Motor neuron (in vitro differentiated cells): ENCODE data around the gene GRSF1. TPM values are rescaled to one million over a fixed set of nuclear protein-coding genes. Genes with fewer than 3 reads are reported as not detected.
"Not testable (repeated sequence)": the region's sequence is repeated elsewhere in the genome, so short reads cannot be mapped to it uniquely, and the experiment has no call there.

ENCODE experiments used
- ATAC-seq, 8 experiments: fragments of 200-7000 bp; cut with Tn5 transposase; replicated peaks in 6 of 8; 2 replicates each; pipeline ENCODE4 v1.8.0; 2021; ENCODE audit warnings: mild to moderate bottlenecking in 8 of 8, moderate library complexity in 8 of 8
- H3K27ac ChIP-seq, 2 donors: fragments of 250-450 bp; sonication (Bioruptor Pico); 2 replicates each; pipeline ENCODE4 v1.9.0; 2021; ENCODE audit warnings: antibody characterized with exemption in 2 of 2, mild to moderate bottlenecking in 2 of 2, moderate library complexity in 1 of 2
- H3K4me1 ChIP-seq, 2 donors: fragments of 250-450 bp; sonication (Bioruptor Pico); replicated peaks in 1 of 2; 2 replicates each; pipeline ENCODE4 v1.6.1; 2021; ENCODE audit warnings: antibody characterized with exemption in 2 of 2, mild to moderate bottlenecking in 2 of 2, moderate library complexity in 1 of 2
- H3K4me3 ChIP-seq, 5 donors: fragments of 250-450 bp; sonication (Bioruptor Pico); 2 replicates each; pipeline ENCODE4 v1.9.0; 2021; ENCODE audit warnings: antibody characterized with exemption in 5 of 5, mild to moderate bottlenecking in 5 of 5, moderate library complexity in 4 of 5
- WGBS, 10 experiments: fragments of 450-650 bp; shearing (Covaris generic); methylation state at CpG; one replicate each; pipeline ENCODE4 v1.0.0; 2022; 5-methylcytosine and 5-hydroxymethylcytosine counted together
- in situ Hi-C, 9 experiments: fragments of 400-800 bp; cut with MboI; loops; one replicate each; pipeline ENCODE4 v1.15.0; 2021; ENCODE audit warnings: low sequenced_read_pairs in 9 of 9, low pct_unique_long_range_greater_than_20kb in 2 of 9; ENCODE audit not compliant: unreplicated experiment in 9 of 9
- total RNA-seq, 8 experiments: library from RNA; unstranded; fragments of 300-600 nt; gene quantifications; 2 replicates each; pipeline versions ENCODE4 v1.2.3 to v1.2.4, GENCODE V29; 2022

Gene GRSF1
- total RNA-seq, 8 experiments from 2014 or later: 43.0 to 99.5 (median 66.4) TPM

DNA sequence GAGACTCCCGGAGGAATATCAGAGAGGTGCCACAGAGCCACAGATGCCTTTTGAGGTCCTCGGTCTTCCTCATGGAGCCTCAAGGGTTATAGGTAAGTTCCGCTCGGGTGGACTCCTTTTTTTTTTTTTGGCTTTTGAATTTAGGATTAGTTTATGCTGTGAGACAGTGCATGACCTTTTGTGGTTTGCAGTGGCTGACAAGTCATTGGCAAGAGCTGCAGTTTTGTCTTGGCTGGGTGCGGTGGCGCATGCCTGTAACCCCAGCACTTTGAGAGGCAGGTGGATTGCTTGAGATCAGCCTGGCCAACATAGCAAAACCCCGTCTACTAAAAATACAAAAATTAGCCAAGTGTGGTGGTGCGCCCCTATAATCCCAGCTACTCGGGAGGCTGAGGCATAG, 4.5 kb upstream of the GRSF1 start:
- 60 to 100% (median 93%) methylated on average over 1 to 9 of the region's 9 CpGs for WGBS, 10 experiments
- ATAC-seq: no peak
- in situ Hi-C loops: no loop called here

DNA sequence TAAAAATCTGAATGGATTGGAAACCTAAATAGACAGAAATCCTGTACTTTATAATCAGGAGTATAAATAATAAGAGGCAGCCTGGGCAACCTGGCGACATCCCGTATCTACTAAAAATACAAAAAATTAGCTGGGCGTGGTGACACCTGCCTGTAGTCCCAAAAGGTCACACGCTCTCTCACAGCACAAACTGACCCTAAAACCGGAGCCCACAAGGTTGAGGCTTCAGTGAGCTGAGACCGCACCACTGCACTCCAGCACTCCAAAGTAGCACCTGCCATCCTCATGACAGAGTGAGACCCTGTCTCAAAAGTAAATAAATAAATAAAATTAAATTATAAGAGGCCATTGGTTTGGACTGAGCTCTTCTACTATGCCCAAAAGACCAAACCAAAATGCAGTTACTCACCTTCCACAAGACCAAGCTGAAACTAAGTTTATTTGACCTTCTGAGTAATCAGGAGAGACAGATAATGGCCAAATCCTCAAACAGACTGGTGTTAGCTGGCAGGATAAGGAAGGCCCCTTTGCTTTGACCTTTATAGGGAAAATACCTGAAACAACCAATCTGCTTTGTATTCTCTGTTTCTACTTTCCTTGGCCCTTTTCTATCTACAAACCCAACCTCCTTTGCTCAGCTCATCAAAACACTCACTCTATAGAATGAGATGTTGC, 3.2 kb upstream of the GRSF1 start:
- H3K4me1 ChIP-seq: no peaks in the 10 kb centered on the region
- in situ Hi-C loops: no loop called here
- H3K4me3 ChIP-seq: no peak overlapping the region
- no peak overlapping the region for H3K27ac ChIP-seq
- ATAC-seq: no peak
- 70 to 100% (median 91%) methylated on average over 2 to 6 of the region's 6 CpGs; no CpG with 5 or more reads in 4 of the 10 experiments for WGBS, 10 experiments

More for the DNA sequence above, 4.5 kb upstream of the GRSF1 start:
- no peak overlapping the region for H3K27ac ChIP-seq
- no peaks in the 10 kb centered on the region for H3K4me1 ChIP-seq
- H3K4me3 ChIP-seq: no peak overlapping the region

DNA sequence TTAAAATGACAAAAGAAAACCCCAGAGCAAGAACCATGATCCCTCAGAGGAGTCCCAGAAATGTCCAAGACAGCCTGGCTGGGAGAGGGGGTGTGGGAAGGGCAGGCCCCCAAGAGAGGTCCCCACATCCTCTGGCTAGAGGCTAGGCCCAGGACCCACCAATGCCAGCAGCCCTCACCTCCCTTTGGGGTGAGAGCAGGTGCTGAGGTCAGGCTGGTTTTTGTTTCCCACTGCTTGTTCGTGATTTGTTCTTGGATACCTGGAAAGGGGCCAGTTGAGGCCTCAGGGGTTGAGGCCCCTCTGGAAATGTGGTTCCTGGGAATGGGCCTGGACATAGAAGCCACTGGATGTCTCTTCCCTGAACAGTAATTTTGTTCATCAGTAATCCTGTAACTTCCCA, 2.3 kb upstream of the GRSF1 start:
- in situ Hi-C loops: no loop called here
- no peak overlapping the region for H3K27ac ChIP-seq
- WGBS, 10 experiments: 67 to 100% (median 83%) methylated on average over 1 of the region's 1 CpG; no CpG with 5 or more reads in 6 of the 10 experiments

DNA sequence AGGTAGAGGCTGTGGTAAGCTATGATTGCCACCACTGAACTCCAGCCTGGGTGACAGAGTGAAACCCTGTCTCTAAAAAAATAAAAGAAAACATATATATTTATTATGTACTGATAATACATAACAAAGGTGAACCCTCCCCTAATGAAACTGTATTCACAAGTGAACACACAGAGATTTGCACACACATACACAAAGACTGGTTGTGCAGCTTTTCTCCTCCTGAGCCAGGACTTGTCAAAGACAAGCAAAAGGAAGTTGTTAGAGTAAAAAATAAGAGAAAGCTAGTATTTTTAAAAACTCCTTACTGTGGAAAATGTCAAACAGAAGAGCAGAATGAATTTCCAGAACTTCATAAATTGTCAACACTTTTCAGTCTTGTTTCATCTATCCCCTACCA, 1.5 kb upstream of the GRSF1 start:
- Histone ChIP-seq H3K27ac (no peak overlapping the region), H3K4me3 (no peak overlapping the region), H3K4me1 (peaks cover 2 to 10% of the 10 kb centered on the region in 2 donors)
- ATAC-seq: no peak
- in situ Hi-C loops: no loop called here

More for the DNA sequence above, 2.3 kb upstream of the GRSF1 start:
- Histone ChIP-seq H3K4me1 (peaks cover 2 to 4% of the 10 kb centered on the region in 2 donors), H3K4me3 (no peak overlapping the region)
- no peak for ATAC-seq

DNA sequence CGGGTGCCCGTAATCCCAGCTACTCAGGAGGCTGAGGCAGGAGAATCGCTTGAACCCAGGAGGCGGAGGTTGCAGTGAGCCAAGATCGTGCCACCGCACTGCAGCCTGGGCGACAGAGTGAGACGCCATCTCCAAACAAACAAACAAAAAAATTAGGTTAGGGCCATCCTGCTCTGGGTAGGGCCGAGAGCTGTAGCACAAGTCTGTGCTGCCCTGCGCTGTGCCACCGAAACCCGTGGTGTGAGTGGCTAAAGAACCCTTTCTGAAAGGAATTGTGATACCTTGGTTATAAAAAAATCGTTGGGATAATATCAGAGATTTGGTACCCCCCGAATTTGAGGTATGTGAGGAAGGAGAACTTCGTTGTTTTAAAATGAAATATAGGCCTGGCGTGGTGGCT, 941 bp upstream of the GRSF1 start:
- H3K27ac ChIP-seq, H3K4me3 ChIP-seq, in situ Hi-C loops, ATAC-seq, H3K4me1 ChIP-seq: not testable (repeated sequence)
- WGBS, 10 experiments: 89 to 100% (median 91%) methylated on average over 3 to 5 of the region's 16 CpGs; no CpG with 5 or more reads in 5 of the 10 experiments

- in situ Hi-C loops, ATAC-seq: not testable (repeated sequence)
These were observed 447 bp upstream of the GRSF1 start for GRCh38 chr4:70840137-70840536.

GRCh38 chr4:70838666-70839588, 763 bp downstream of the GRSF1 start:
- peak overlapping the region; percentile 66 to 97 (median 80) for H3K4me3 ChIP-seq
- peaks cover 2 to 10% of the 10 kb centered on the region in 2 donors for H3K4me1 ChIP-seq
- ATAC-seq: peak; percentile 72 to 79 (median 76)
- in situ Hi-C loops: no loop called here
- WGBS, 10 experiments: 0 to 3% (median 0%) methylated on average over 1 to 31 of the region's 80 CpGs; no CpG with 5 or more reads in 1 of the 10 experiments
- H3K27ac ChIP-seq: peak overlapping the region; percentile 80 to 81

More at GRCh38 chr4:70840137-70840536, 447 bp upstream of the GRSF1 start:
- not testable (repeated sequence) for H3K4me3 ChIP-seq, H3K27ac ChIP-seq, H3K4me1 ChIP-seq
- 100% methylated on average over 3 of the region's 20 CpGs; no CpG with 5 or more reads in 9 of the 10 experiments for WGBS, 10 experiments

GRCh38 chr4:70838204-70838603, 1.5 kb downstream of the GRSF1 start:
- ATAC-seq: peak in 2 of 8 experiments; percentile 1 to 3
- Histone ChIP-seq H3K27ac (no peak overlapping the region), H3K4me1 (peaks cover 2 to 10% of the 10 kb centered on the region in 2 donors), H3K4me3 (peak overlapping the region; percentile 66 to 97 (median 80))
- in situ Hi-C loops: no loop called here
- 0 to 10% (median 0%) methylated on average over 1 to 2 of the region's 4 CpGs; no CpG with 5 or more reads in 2 of the 10 experiments for WGBS, 10 experiments

DNA sequence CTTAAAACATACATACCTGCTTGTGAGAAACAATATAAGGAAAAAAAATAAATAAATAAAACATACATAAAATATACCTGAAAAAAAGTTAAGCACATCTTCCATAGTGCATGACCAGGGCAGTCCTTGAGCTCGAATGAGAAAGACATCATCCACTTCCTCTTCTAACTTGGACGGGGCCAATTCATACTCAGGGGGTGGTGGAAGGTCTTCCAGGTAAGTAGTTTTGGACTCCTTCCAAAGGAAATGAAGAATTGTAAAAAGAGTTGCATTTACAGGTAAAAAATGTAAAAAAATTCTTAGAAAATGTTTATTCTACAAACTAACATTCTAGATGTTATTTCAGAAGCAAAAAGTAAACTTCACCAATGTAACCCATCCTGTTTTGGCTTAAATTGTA, 3.6 kb downstream of the GRSF1 start:
- H3K27ac ChIP-seq: no peak overlapping the region
- no peak for ATAC-seq
- 90 to 100% (median 95%) methylated on average over 1 to 2 of the region's 2 CpGs; no CpG with 5 or more reads in 3 of the 10 experiments for WGBS, 10 experiments
- H3K4me1 ChIP-seq: peaks cover 2 to 10% of the 10 kb centered on the region in 2 donors
- in situ Hi-C loops: no loop called here
- H3K4me3 ChIP-seq: no peak overlapping the region

- in situ Hi-C loops: no loop called here
- 83 to 100% (median 100%) methylated on average over 1 of the region's 1 CpG; no CpG with 5 or more reads in 1 of the 10 experiments for WGBS, 10 experiments
- Histone ChIP-seq H3K4me3 (no peak overlapping the region), H3K4me1 (peaks cover 2 to 10% of the 10 kb centered on the region in 2 donors), H3K27ac (no peak overlapping the region)
- ATAC-seq: peak in 2 of 8 experiments; percentile 28 to 61
These were observed 6.0 kb downstream of the GRSF1 start for GRCh38 chr4:70833675-70834074.

GRCh38 chr4:70831293-70831692, 8.4 kb downstream of the GRSF1 start:
- 89 to 100% (median 100%) methylated on average over 1 to 4 of the region's 4 CpGs; no CpG with 5 or more reads in 1 of the 10 experiments for WGBS, 10 experiments
- Histone ChIP-seq H3K27ac (no peak overlapping the region), H3K4me1 (no peaks in the 10 kb centered on the region), H3K4me3 (no peak overlapping the region)
- ATAC-seq: no peak
- in situ Hi-C loops: no loop called here

GRCh38 chr4:70830054-70830453, 9.6 kb downstream of the GRSF1 start:
- no peak overlapping the region for H3K4me3 ChIP-seq
- no peaks in the 10 kb centered on the region for H3K4me1 ChIP-seq
- ATAC-seq: no peak
- H3K27ac ChIP-seq: no peak overlapping the region
- in situ Hi-C loops: no loop called here
- 89 to 100% (median 96%) methylated on average over 1 to 9 of the region's 9 CpGs; no CpG with 5 or more reads in 2 of the 10 experiments for WGBS, 10 experiments

GRCh38 chr4:70829492-70829891, 10.2 kb downstream of the GRSF1 start:
- H3K27ac ChIP-seq: no peak overlapping the region
- no peak for ATAC-seq
- in situ Hi-C loops: no loop called here
- no peaks in the 10 kb centered on the region for H3K4me1 ChIP-seq
- no peak overlapping the region for H3K4me3 ChIP-seq
- 86 to 100% (median 100%) methylated on average over 1 of the region's 1 CpG; no CpG with 5 or more reads in 7 of the 10 experiments for WGBS, 10 experiments
